A549 (cell line): ENCODE results near the gene RARA.

Experiments
- GATA3 ChIP-seq: IDR thresholded peaks from 2 replicates; pipeline ENCODE4 v1.6.1; 2012; ENCODE audit warnings: borderline replicate concordance
- HOXA7 ChIP-seq: fragments of 250-450 bp; sonication (Bioruptor Pico); IDR thresholded peaks from 2 replicates; pipeline ENCODE4 v1.5.0; 2020; ENCODE audit warnings: mild to moderate bottlenecking, moderate library complexity
- JUN ChIP-seq, 2 experiments: fragments of >200 bp; sonication (Bioruptor Twin); formaldehyde crosslinking; IDR thresholded peaks; 2 replicates in 1 of 2; 3 replicates in 1 of 2; pipeline ENCODE4 v1.6.1; 2016 to 2017
- NR3C1 ChIP-seq: fragments of >200 bp; sonication (Bioruptor Twin); formaldehyde crosslinking; IDR thresholded peaks from 3 replicates; pipeline ENCODE4 v1.6.1; 2017
- POLR2A ChIP-seq: IDR thresholded peaks from 2 replicates; pipeline ENCODE4 v1.6.1; 2012; ENCODE audit warnings: mild to moderate bottlenecking, low read length
- RAD21 ChIP-seq, 2 experiments: fragments of >200 bp in 1 of 2; sonication (Bioruptor Twin) in 1 of 2; formaldehyde crosslinking in 1 of 2; IDR thresholded peaks in 1 of 2; conservative IDR thresholded peaks in 1 of 2; 2 replicates in 1 of 2; 3 replicates in 1 of 2; pipeline ENCODE4 v1.6.1; 2012 to 2018; ENCODE audit warnings: inconsistent platforms in 1 of 2
- RCOR1 ChIP-seq: fragments of 150-350 bp; IDR thresholded peaks from 2 replicates; pipeline ENCODE4 v1.6.1; 2014; ENCODE audit warnings: antibody characterized with exemption, low read length, low read depth
- SMC3 ChIP-seq: fragments of >200 bp; sonication (Bioruptor Twin); formaldehyde crosslinking; IDR thresholded peaks from 3 replicates; pipeline ENCODE4 v1.6.1; 2018; ENCODE audit warnings: inconsistent platforms
- SREBF2 ChIP-seq: fragments of 450-650 bp; IDR thresholded peaks from 2 replicates; pipeline ENCODE4 v1.6.1; 2014; ENCODE audit warnings: mild to moderate bottlenecking, moderate library complexity
- TF ChIP-seq, protein P1 (sequence below): fragments of >200 bp; sonication (Bioruptor Twin); formaldehyde crosslinking; IDR thresholded peaks from 3 replicates; pipeline ENCODE4 v1.5.1; 2016
- TF ChIP-seq, protein P2 (sequence below): fragments of 450-650 bp; IDR thresholded peaks from 2 replicates; pipeline ENCODE4 v1.6.1; 2014; ENCODE audit warnings: antibody characterized with exemption
- TF ChIP-seq, protein P3 (sequence below): fragments of 150-350 bp; IDR thresholded peaks from 2 replicates; pipeline ENCODE4 v1.6.1; 2014; ENCODE audit warnings: low read depth, mild to moderate bottlenecking, low read length

DNA sequence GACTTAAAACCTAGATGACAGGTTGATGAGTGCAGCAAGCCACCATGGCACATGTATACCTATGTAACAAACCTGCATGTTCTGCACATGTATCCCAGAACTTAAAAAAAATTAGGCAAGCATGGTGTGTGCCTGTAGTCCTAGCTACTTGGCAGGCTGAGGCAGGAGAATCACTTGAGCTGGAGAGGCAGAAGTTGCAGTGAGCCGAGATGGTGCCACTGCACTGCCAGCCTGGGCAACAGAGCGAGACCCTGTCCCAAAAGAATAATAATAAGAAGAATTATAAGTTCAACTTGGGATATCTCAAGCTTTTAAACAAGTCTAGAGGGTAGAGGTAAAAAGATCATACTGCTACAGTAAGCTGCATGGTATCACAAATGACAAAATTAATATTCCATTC lies 11.5 kb upstream of the RARA start:
- TF ChIP-seq, protein P1, sequence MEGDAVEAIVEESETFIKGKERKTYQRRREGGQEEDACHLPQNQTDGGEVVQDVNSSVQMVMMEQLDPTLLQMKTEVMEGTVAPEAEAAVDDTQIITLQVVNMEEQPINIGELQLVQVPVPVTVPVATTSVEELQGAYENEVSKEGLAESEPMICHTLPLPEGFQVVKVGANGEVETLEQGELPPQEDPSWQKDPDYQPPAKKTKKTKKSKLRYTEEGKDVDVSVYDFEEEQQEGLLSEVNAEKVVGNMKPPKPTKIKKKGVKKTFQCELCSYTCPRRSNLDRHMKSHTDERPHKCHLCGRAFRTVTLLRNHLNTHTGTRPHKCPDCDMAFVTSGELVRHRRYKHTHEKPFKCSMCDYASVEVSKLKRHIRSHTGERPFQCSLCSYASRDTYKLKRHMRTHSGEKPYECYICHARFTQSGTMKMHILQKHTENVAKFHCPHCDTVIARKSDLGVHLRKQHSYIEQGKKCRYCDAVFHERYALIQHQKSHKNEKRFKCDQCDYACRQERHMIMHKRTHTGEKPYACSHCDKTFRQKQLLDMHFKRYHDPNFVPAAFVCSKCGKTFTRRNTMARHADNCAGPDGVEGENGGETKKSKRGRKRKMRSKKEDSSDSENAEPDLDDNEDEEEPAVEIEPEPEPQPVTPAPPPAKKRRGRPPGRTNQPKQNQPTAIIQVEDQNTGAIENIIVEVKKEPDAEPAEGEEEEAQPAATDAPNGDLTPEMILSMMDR, result no peak
- TF ChIP-seq, protein P2, sequence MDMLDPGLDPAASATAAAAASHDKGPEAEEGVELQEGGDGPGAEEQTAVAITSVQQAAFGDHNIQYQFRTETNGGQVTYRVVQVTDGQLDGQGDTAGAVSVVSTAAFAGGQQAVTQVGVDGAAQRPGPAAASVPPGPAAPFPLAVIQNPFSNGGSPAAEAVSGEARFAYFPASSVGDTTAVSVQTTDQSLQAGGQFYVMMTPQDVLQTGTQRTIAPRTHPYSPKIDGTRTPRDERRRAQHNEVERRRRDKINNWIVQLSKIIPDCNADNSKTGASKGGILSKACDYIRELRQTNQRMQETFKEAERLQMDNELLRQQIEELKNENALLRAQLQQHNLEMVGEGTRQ, result no peak
- TF ChIP-seq POLR2A (no peak), SREBF2 (no peak), NR3C1 (no peak), SMC3 (no peak), HOXA7 (CRISPR knock-in tag) (no peak), GATA3 (no peak), RAD21 (conservative IDR thresholded peaks at IDR 0.05 in 1 of 2, IDR thresholded peaks at IDR 0.05 in 1 of 2) (no peak), RCOR1 (no peak), JUN (IDR thresholded peaks at IDR 0.05) (no peak)
- TF ChIP-seq, protein P3, sequence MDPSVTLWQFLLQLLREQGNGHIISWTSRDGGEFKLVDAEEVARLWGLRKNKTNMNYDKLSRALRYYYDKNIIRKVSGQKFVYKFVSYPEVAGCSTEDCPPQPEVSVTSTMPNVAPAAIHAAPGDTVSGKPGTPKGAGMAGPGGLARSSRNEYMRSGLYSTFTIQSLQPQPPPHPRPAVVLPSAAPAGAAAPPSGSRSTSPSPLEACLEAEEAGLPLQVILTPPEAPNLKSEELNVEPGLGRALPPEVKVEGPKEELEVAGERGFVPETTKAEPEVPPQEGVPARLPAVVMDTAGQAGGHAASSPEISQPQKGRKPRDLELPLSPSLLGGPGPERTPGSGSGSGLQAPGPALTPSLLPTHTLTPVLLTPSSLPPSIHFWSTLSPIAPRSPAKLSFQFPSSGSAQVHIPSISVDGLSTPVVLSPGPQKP, result no peak
